Measurements from ENCODE around the gene NOTCH4. TPM values are rescaled to one million over a fixed set of nuclear protein-coding genes. Genes with fewer than 3 reads are reported as not detected.
A peak's percentile ranks its signal among the peaks of the same experiment; 100 is the strongest.
"Not testable (repeated sequence)": the region's sequence is repeated elsewhere in the genome, so short reads cannot be mapped to it uniquely, and the experiment has no call there.

The NOTCH4 gene
- total RNA-seq, 2 experiments from 2014 or later = 1.2 to 1.3 TPM

GRCh38 chr6:32195902-32196681 is 27.8 kb downstream of the NOTCH4 start:
- CTCF ChIA-PET = interaction anchor here (0.8 to 4.4 kb wide), 10 partner anchors 17 to 78 kb away, joined by 3 to 32 read pairs (median 4); partner anchors contain the start of genes AGPAT1, ATF6B and FKBPL
- Mint-ChIP-seq H3K27ac (peak overlapping the region; percentile 100), H3K36me3 (ENCODE audit: low read depth) (peaks cover 5% of the 10 kb centered on the region), H3K9me3 (no peaks in the 10 kb centered on the region), H3K4me3 (peak overlapping the region; percentile 94), H3K27me3 (no peaks in the 10 kb centered on the region), H3K4me1 (ENCODE audit: low read depth) (peaks cover 22% of the 10 kb centered on the region)
- TF ChIP-seq CTCF (IDR thresholded peaks at IDR 0.05) = no peak
- ATAC-seq (no peak), DNase-seq (peak; percentile 87)
- POLR2A ChIA-PET = interaction anchor here (0.6 to 2.0 kb wide), 7 partner anchors 9 to 772 kb away, joined by 3 to 13 read pairs (median 4); partner anchors contain the start of genes AGPAT1, BRD2, FKBPL and RNF5
- intact Hi-C loops (cut with micrococcal nuclease) = loop anchor here (2.0 kb wide), 2 partner anchors 17 to 65 kb away; partner anchors contain the start of genes FKBPL and RNF5

- TF ChIP-seq CTCF (IDR thresholded peaks at IDR 0.05) = no peak
- CTCF ChIA-PET = interaction anchor here (0.8 to 4.4 kb wide), 10 partner anchors 16 to 78 kb away, joined by 3 to 32 read pairs (median 4); partner anchors contain the start of genes AGPAT1, ATF6B and FKBPL
- ATAC-seq = peak; percentile 88
- POLR2A ChIA-PET = interaction anchor here (1.0 to 2.0 kb wide), 5 partner anchors 9 to 66 kb away, joined by 3 to 13 read pairs (median 4); partner anchors contain the start of genes AGPAT1, FKBPL and RNF5
- peak overlapping the region; percentile 99 for H3K27ac Mint-ChIP-seq
- intact Hi-C loops (cut with micrococcal nuclease) = loop anchor here (2.0 kb wide), 2 partner anchors 17 to 65 kb away; partner anchors contain the start of genes FKBPL and RNF5
- DNase-seq = peak; percentile 100
- H3K4me3 Mint-ChIP-seq = peak overlapping the region; percentile 94
- H3K4me1 Mint-ChIP-seq (ENCODE audit: low read depth) = peaks cover 22% of the 10 kb centered on the region
- H3K27me3 Mint-ChIP-seq = no peaks in the 10 kb centered on the region
- peaks cover 7% of the 10 kb centered on the region for H3K36me3 Mint-ChIP-seq (ENCODE audit: low read depth)
- no peaks in the 10 kb centered on the region for H3K9me3 Mint-ChIP-seq
These were observed 28.3 kb downstream of the NOTCH4 start for GRCh38 chr6:32195652-32195901.

- Mint-ChIP-seq H3K27ac (peak overlapping the region; percentile 99), H3K4me3 (peak overlapping the region; percentile 94), H3K27me3 (no peaks in the 10 kb centered on the region), H3K9me3 (no peaks in the 10 kb centered on the region), H3K4me1 (ENCODE audit: low read depth) (peaks cover 22% of the 10 kb centered on the region), H3K36me3 (ENCODE audit: low read depth) (peaks cover 7% of the 10 kb centered on the region)
- CTCF ChIA-PET = interaction anchor here (0.8 to 4.4 kb wide), 10 partner anchors 16 to 77 kb away, joined by 3 to 32 read pairs (median 4); partner anchors contain the start of genes AGPAT1, ATF6B and FKBPL
- TF ChIP-seq CTCF (IDR thresholded peaks at IDR 0.05) = peak; percentile 68
- peak; percentile 59 for DNase-seq
- intact Hi-C loops (cut with micrococcal nuclease) = loop anchor here (2.0 kb wide), 2 partner anchors 16 to 64 kb away; partner anchors contain the start of genes FKBPL and RNF5
- POLR2A ChIA-PET = interaction anchor here (1.0 to 2.0 kb wide), 5 partner anchors 8 to 65 kb away, joined by 3 to 13 read pairs (median 4); partner anchors contain the start of genes AGPAT1, FKBPL and RNF5
- no peak for ATAC-seq
These were observed 28.8 kb downstream of the NOTCH4 start for GRCh38 chr6:32194825-32195651.

DNA sequence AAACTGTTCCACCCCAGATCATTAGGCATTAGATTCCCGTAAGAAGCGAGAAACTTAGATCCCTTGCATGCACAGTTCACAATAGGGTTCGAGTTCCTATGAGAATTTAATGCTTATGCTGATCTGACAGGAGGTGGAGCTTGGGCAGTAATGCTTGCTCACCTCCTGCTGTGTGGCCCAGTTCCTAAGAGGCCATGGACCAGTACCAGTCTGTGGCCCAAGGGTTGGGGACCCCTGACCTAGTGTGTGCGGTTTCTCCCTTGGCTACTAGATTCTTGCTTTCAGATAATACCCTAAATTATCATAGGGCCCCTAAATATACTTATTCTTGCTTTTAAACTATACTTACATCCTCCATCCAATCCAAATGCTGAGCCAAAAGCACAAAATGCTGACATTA is 29.5 kb downstream of the NOTCH4 start:
- ChIA-PET CTCF (interaction anchor here (1.5 to 4.4 kb wide), 2 partner anchors 65 to 77 kb away, joined by 10 to 32 read pairs; partner anchors contain the start of genes ATF6B and FKBPL), POLR2A (interaction anchor here (1.6 to 2.0 kb wide), 2 partner anchors 17 to 22 kb away, joined by 4 to 13 read pairs; partner anchors contain the start of genes AGPAT1 and RNF5)
- Mint-ChIP-seq H3K4me3 (peak overlapping the region; percentile 94), H3K36me3 (ENCODE audit: low read depth) (peaks cover 8% of the 10 kb centered on the region), H3K27ac (peak overlapping the region; percentile 99), H3K9me3 (no peaks in the 10 kb centered on the region), H3K27me3 (no peaks in the 10 kb centered on the region), H3K4me1 (ENCODE audit: low read depth) (peaks cover 22% of the 10 kb centered on the region)
- no peak for DNase-seq
- no peak for TF ChIP-seq CTCF (IDR thresholded peaks at IDR 0.05)
- intact Hi-C loops (cut with micrococcal nuclease) = loop anchor here (2.0 kb wide), 2 partner anchors 16 to 64 kb away; partner anchors contain the start of genes FKBPL and RNF5
- ATAC-seq = no peak

DNA sequence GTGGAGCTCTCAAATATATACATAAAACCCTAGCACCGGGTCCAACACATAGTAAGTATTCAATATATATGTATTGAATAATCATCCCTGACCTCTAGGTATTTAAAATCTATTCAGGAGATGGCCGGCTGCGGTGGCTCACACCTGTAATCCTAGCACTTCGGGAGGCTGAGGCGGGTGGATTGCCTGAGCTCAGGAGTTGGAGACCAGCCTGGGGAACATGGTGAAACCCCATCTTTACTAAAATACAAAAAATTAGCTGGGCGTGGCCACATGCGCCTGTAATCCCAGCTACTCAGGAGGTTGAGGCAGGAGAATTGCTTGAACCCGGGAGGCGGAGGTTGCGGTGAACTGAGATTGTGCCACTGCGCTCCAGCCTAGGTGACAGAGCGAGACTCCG is 30.8 kb downstream of the NOTCH4 start:
- Mint-ChIP-seq H3K4me1 (ENCODE audit: low read depth) (peaks cover 33% of the 10 kb centered on the region), H3K4me3 (peak overlapping the region; percentile 97), H3K27ac (peak overlapping the region; percentile 99), H3K36me3 (ENCODE audit: low read depth) (peaks cover 21% of the 10 kb centered on the region)
- intact Hi-C loops (cut with micrococcal nuclease); H3K9me3 Mint-ChIP-seq; DNase-seq; ATAC-seq; H3K27me3 Mint-ChIP-seq: not testable (repeated sequence)
- ChIA-PET POLR2A (interaction anchor here (1.0 to 7.2 kb wide), 4 partner anchors 14 to 645 kb away, joined by 3 to 72 read pairs (median 3); partner anchors contain the start of genes AGPAT1, ATF6B, RNF5 and TAP2), CTCF (interaction anchor here (0.8 to 4.4 kb wide), 4 partner anchors 14 to 760 kb away, joined by 3 to 32 read pairs (median 3); partner anchors contain the start of gene HLA-DMA)
